Kidney (tissue), 14 donors: ENCODE results near the gene RIN2. TPM values are rescaled to one million over a fixed set of nuclear protein-coding genes. Genes with fewer than 3 reads are reported as not detected.

Experiments used
- DNase-seq, 5 donors: peaks; one replicate each; pipeline ENCODE4 v3.0.0-alpha.2; 2013 to 2020
- FAIRE-seq: peaks from 2 replicates; lab custom pipeline; 2012; peaks lifted over from hg19 to GRCh38; lab: Jason Lieb, UNC
- H3K27ac ChIP-seq, 2 donors: one replicate each; pipeline ENCODE4 v1.7.0; 2013; ENCODE audit warnings: low read depth in 2 of 2, low read length in 2 of 2, inconsistent platforms in 1 of 2
- H3K27me3 ChIP-seq: one replicate; pipeline ENCODE4 v1.7.1; 2013; ENCODE audit warnings: low read length, inconsistent platforms; ENCODE audit not compliant: control insufficient read depth, insufficient read depth
- H3K36me3 ChIP-seq, 3 donors: one replicate each; pipeline versions ENCODE4 v1.7.0 to v1.7.1; 2013; ENCODE audit warnings: low read length in 3 of 3, control low read depth in 1 of 3, inconsistent platforms in 1 of 3; ENCODE audit not compliant: insufficient read depth in 3 of 3, control insufficient read depth in 2 of 3
- H3K4me1 ChIP-seq, 3 donors: one replicate each; pipeline versions ENCODE4 v1.7.0 to v1.7.1; 2013; ENCODE audit warnings: low read length in 3 of 3, inconsistent platforms in 1 of 3, low read depth in 1 of 3; ENCODE audit not compliant: control insufficient read depth in 2 of 3, insufficient read depth in 2 of 3
- H3K4me3 ChIP-seq, 3 donors: one replicate each; pipeline versions ENCODE4 v1.7.0 to v1.8.1; 2013; ENCODE audit warnings: low read length in 3 of 3, control low read depth in 1 of 3, inconsistent platforms in 1 of 3
- H3K9ac ChIP-seq, 3 donors: one replicate each; pipeline versions ENCODE4 v1.7.0 to v1.7.1; 2013; ENCODE audit warnings: low read length in 3 of 3, control low read depth in 1 of 3, inconsistent platforms in 1 of 3
- H3K9me3 ChIP-seq, 3 donors: one replicate each; pipeline versions ENCODE4 v1.7.0 to v1.7.1; 2013; ENCODE audit warnings: low read length in 3 of 3, control low read depth in 1 of 3, inconsistent platforms in 1 of 3; ENCODE audit not compliant: control insufficient read depth in 2 of 3, insufficient read depth in 1 of 3
- intact Hi-C: fragments of 100-400 bp; cut with DNase I; formaldehyde crosslinking; loops from one replicate; pipeline ENCODE4 v1.11.1; 2022
- polyA plus RNA-seq: library from polyadenylated mRNA; stranded (reverse); fragments of 350-450 nt; fragmentation: Illumina TruSeq; extraction: RNeasy Lipid Tissue Mini Kit (QIAGEN cat#74804); gene quantifications from one replicate; pipeline ENCODE4 v1.2.3, GENCODE V29; 2014; ENCODE audit warnings: low read depth, low replicate concordance; ENCODE audit not compliant: insufficient read depth
- total RNA-seq: library from RNA; stranded (reverse); fragmentation: NEBNext Ultra II Directional; extraction: Animal tissue kit (Norgen Biotek cat#: 25700); gene quantifications from one replicate; pipeline ENCODE4 v1.2.1, GENCODE V29; 2021
- TF ChIP-seq, protein P1 (sequence below): IDR thresholded peaks from 3 replicates; pipeline ENCODE4 v1.5.1; 2012; ENCODE audit warnings: mild to moderate bottlenecking, moderate library complexity, borderline replicate concordance; ENCODE audit not compliant: insufficient read depth; ENCODE audit errors: extremely low read depth
- donor health status: control.
- donor health status: control.
- donor health status: control.
- donor health status: control.
- donor health status: control.
- donor health status: DM: yes; HTN: yes; CAD: no.
- donor health status: Normal renal cell carcinoma (clear cell type).

Gene RIN2
- total and polyA plus RNA-seq, 2 donors from 2014 or later, result 20.2 to 109 TPM

DNA sequence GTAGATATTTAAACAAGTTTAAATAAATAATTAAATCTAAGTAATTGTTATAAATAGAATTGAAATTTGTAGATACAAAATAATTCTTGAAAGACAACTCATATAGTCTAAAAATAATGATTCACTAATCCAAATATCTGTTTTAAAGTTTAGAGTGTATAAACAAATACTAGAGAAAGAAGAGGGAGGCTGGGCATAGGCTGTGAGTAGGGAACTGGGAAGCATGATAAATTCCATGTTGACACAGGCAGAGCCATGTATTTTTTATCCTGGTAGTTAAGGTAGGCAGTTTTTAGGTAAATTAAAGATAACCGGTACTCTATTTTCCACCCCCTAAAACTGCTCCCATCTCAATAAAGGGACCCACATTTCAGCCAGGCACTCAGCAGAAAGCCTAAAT is 11.7 kb upstream of the RIN2 start:
- FAIRE-seq, result peak; percentile 29
- Histone ChIP-seq H3K4me1 (no peaks in the 10 kb centered on the region), H3K36me3 (no peaks in the 10 kb centered on the region), H3K9me3 (no peaks in the 10 kb centered on the region), H3K27ac (no peak overlapping the region), H3K27me3 (no peaks in the 10 kb centered on the region), H3K4me3 (no peak overlapping the region), H3K9ac (no peak overlapping the region)
- DNase-seq, result no peak
- intact Hi-C loops, result no loop called here
- TF ChIP-seq, protein P1, sequence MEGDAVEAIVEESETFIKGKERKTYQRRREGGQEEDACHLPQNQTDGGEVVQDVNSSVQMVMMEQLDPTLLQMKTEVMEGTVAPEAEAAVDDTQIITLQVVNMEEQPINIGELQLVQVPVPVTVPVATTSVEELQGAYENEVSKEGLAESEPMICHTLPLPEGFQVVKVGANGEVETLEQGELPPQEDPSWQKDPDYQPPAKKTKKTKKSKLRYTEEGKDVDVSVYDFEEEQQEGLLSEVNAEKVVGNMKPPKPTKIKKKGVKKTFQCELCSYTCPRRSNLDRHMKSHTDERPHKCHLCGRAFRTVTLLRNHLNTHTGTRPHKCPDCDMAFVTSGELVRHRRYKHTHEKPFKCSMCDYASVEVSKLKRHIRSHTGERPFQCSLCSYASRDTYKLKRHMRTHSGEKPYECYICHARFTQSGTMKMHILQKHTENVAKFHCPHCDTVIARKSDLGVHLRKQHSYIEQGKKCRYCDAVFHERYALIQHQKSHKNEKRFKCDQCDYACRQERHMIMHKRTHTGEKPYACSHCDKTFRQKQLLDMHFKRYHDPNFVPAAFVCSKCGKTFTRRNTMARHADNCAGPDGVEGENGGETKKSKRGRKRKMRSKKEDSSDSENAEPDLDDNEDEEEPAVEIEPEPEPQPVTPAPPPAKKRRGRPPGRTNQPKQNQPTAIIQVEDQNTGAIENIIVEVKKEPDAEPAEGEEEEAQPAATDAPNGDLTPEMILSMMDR, result no peak

DNA sequence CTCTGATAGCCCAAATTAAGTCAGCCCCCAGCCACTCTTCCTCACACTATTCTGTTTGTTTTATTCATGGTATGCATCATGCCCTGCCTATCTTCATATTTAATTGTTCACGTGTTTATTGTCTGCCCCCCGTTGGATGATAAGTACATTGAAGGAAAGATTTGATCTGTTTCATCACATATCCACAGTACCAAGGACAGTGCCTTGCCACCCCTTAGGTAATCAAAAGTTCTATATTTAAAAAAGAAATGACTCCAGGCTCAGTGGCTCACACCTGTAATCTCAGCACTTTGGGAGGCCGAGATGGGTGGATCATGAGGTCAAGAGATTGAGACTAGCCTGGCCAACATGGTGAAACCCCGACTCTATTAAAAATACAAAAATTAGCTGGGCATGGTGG is 10.2 kb upstream of the RIN2 start:
- H3K9ac ChIP-seq, result no peak overlapping the region
- no peak overlapping the region for H3K27ac ChIP-seq
- H3K4me3 ChIP-seq, result no peak overlapping the region
- intact Hi-C loops, result no loop called here
- TF ChIP-seq, protein P1, result no peak
- DNase-seq (no peak), FAIRE-seq (no peak)
- H3K4me1 ChIP-seq, result no peaks in the 10 kb centered on the region
- H3K9me3 ChIP-seq, result no peaks in the 10 kb centered on the region
- no peaks in the 10 kb centered on the region for H3K36me3 ChIP-seq
- H3K27me3 ChIP-seq, result no peaks in the 10 kb centered on the region

GRCh38 chr20:19748681-19749080 is 9.4 kb upstream of the RIN2 start:
- FAIRE-seq (no peak), DNase-seq (no peak)
- no peak overlapping the region for H3K9ac ChIP-seq
- no peaks in the 10 kb centered on the region for H3K27me3 ChIP-seq
- intact Hi-C loops, result no loop called here
- H3K4me3 ChIP-seq, result no peak overlapping the region
- H3K4me1 ChIP-seq, result no peaks in the 10 kb centered on the region
- no peaks in the 10 kb centered on the region for H3K36me3 ChIP-seq
- no peak overlapping the region for H3K27ac ChIP-seq
- TF ChIP-seq, protein P1, result no peak
- H3K9me3 ChIP-seq, result no peaks in the 10 kb centered on the region

DNA sequence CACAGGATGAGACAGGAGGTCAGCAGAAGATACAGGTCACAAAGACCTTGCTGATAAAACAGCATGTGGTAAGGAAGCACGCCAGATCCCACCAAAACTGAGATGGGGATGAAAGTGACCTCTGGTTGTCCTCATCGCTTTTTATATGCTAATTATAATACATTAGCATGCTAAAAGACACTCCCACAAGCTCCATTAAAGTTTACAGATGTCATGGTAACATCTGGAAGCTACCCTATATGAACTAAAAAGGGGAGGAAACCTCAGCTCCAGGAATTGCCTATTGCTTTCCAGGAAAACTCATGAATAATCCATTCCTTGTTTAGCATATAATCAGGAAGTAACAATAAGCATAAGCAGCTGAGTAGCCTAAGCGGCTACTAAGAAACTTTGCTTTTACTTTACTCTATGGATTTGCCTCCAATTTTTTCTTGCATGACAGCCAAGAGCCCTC is 8.4 kb upstream of the RIN2 start:
- no peak for FAIRE-seq

More for the DNA sequence above, 8.4 kb upstream of the RIN2 start:
- peak in 2 of 5 donors; percentile 2 to 45 for DNase-seq
- Histone ChIP-seq H3K9me3 (no peaks in the 10 kb centered on the region), H3K36me3 (no peaks in the 10 kb centered on the region), H3K4me1 (no peaks in the 10 kb centered on the region), H3K27me3 (no peaks in the 10 kb centered on the region), H3K27ac (no peak overlapping the region), H3K4me3 (no peak overlapping the region), H3K9ac (no peak overlapping the region)
- intact Hi-C loops, result no loop called here
- TF ChIP-seq, protein P1, result no peak
